Endothelial cell (in vitro differentiated cells): ENCODE measurements around the gene ITIH5. TPM values are rescaled to one million over a fixed set of nuclear protein-coding genes. Genes with fewer than 3 reads are reported as not detected.

Source experiments
- DNase-seq: peaks from one replicate; pipeline ENCODE4 v3.0.0; 2021; ENCODE audit warnings: low spot score
- H3K27ac Mint-ChIP-seq: one replicate; pipeline ENCODE4 v1.8.0; 2021; ENCODE audit warnings: mixed read lengths, inconsistent platforms; ENCODE audit not compliant: unreplicated experiment
- H3K27me3 Mint-ChIP-seq: one replicate; pipeline ENCODE4 v1.8.0; 2021; ENCODE audit warnings: mild to moderate bottlenecking, moderate library complexity, mixed read lengths, inconsistent platforms; ENCODE audit not compliant: unreplicated experiment
- H3K36me3 Mint-ChIP-seq: one replicate; pipeline ENCODE4 v1.8.0; 2021; ENCODE audit warnings: mild to moderate bottlenecking, low read depth, mixed read lengths, inconsistent platforms; ENCODE audit not compliant: unreplicated experiment
- H3K4me1 Mint-ChIP-seq: one replicate; pipeline ENCODE4 v1.8.0; 2021; ENCODE audit warnings: mild to moderate bottlenecking, mixed read lengths, inconsistent platforms; ENCODE audit not compliant: unreplicated experiment
- H3K4me3 Mint-ChIP-seq: one replicate; pipeline ENCODE4 v1.8.0; 2021; ENCODE audit warnings: mild to moderate bottlenecking, mixed read lengths, inconsistent platforms; ENCODE audit not compliant: unreplicated experiment
- H3K9me3 Mint-ChIP-seq: one replicate; pipeline ENCODE4 v1.8.0; 2021; ENCODE audit warnings: mixed read lengths, inconsistent platforms; ENCODE audit not compliant: unreplicated experiment
- total RNA-seq: library from RNA; stranded (reverse); fragmentation: NEBNext Ultra II Directional; extraction: Animal tissue kit (Norgen Biotek cat#: 25700); gene quantifications from one replicate; pipeline ENCODE4 v1.2.1, GENCODE V29; 2021; ENCODE audit not compliant: unreplicated experiment
- TF ChIP-seq, protein P1 (sequence below): fragments of 200-600 bp; sonication (generic); IDR thresholded peaks from one replicate; pipeline ENCODE4 v1.5.0; 2021; ENCODE audit warnings: antibody characterized with exemption; ENCODE audit not compliant: unreplicated experiment

Gene ITIH5
- total RNA-seq, 1 donor from 2014 or later: 0.36 TPM

DNA sequence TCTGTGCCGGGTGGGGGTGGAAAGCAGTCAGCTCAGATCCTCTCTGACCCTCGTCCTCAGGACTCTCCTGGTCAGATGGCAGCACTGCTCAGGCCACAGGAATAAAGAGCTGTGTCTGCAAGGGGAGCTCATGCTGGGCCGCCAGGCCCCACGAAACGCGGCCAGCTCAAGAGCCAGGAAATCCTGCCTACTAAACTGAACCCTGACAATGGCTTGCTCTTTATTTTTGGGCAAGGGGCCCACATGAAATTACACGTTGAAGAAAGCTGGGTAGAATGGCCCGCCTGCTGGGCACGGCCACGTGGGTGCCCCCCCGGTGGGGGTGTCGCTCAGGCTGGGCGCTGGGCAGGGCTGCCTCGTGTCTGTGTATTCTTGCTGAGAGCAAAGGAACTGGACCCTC lies 103.0 kb downstream of the ITIH5 start:
- TF ChIP-seq, protein P1, sequence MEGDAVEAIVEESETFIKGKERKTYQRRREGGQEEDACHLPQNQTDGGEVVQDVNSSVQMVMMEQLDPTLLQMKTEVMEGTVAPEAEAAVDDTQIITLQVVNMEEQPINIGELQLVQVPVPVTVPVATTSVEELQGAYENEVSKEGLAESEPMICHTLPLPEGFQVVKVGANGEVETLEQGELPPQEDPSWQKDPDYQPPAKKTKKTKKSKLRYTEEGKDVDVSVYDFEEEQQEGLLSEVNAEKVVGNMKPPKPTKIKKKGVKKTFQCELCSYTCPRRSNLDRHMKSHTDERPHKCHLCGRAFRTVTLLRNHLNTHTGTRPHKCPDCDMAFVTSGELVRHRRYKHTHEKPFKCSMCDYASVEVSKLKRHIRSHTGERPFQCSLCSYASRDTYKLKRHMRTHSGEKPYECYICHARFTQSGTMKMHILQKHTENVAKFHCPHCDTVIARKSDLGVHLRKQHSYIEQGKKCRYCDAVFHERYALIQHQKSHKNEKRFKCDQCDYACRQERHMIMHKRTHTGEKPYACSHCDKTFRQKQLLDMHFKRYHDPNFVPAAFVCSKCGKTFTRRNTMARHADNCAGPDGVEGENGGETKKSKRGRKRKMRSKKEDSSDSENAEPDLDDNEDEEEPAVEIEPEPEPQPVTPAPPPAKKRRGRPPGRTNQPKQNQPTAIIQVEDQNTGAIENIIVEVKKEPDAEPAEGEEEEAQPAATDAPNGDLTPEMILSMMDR: no peak
- H3K4me3 Mint-ChIP-seq: no peak overlapping the region
- H3K9me3 Mint-ChIP-seq: no peaks in the 10 kb centered on the region
- H3K36me3 Mint-ChIP-seq: no peaks in the 10 kb centered on the region
- no peak overlapping the region for H3K27ac Mint-ChIP-seq
- peaks cover 7% of the 10 kb centered on the region for H3K27me3 Mint-ChIP-seq
- no peak for DNase-seq
- H3K4me1 Mint-ChIP-seq: peaks cover 11% of the 10 kb centered on the region

DNA sequence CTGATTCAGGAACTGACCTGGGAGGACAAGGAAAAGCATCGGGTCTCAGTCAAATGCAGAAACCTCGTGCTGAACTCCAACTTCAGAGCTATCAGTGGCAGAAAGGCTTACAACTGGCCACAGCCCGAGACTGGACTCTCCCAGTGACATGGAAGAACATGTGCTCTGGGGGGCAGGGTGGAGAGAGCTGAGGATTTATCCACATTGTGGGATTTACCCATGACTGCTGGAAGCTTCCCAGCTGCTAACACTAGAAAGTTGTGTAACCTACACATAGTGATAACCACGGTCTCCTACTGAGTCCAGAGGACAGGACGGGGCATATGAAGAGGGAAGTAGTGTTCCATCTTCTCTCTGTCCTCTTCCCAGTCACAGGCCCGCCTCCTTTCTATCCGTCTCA lies 103.4 kb downstream of the ITIH5 start:
- TF ChIP-seq, protein P1: no peak
- Mint-ChIP-seq H3K4me1 (peaks cover 11% of the 10 kb centered on the region), H3K27ac (no peak overlapping the region), H3K27me3 (peaks cover 7% of the 10 kb centered on the region), H3K9me3 (no peaks in the 10 kb centered on the region), H3K36me3 (no peaks in the 10 kb centered on the region), H3K4me3 (no peak overlapping the region)
- DNase-seq: no peak

DNA sequence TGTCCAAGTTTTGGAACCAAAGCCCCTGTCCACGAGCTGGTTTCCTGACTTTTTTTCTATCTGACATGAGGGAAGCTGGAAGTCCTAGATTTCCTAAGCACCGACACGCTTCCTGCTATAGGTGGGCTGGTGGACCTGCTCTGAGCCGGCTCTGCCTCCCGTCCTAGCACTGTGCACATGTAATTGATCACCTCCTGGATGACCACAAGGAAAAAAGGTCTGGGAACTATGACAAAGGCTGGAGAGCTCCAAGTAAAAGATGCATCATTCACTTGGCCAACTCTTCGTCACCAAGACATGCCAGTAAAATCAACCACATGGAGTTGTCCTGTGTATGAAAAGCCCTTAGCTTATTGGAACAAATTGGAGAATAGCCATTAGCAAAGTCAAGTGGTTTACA lies 104.8 kb downstream of the ITIH5 start:
- Mint-ChIP-seq H3K27ac (no peak overlapping the region), H3K4me1 (peaks cover 16% of the 10 kb centered on the region), H3K4me3 (no peak overlapping the region), H3K27me3 (peaks cover 7% of the 10 kb centered on the region), H3K36me3 (no peaks in the 10 kb centered on the region), H3K9me3 (no peaks in the 10 kb centered on the region)
- no peak for DNase-seq
- TF ChIP-seq, protein P1: no peak

DNA sequence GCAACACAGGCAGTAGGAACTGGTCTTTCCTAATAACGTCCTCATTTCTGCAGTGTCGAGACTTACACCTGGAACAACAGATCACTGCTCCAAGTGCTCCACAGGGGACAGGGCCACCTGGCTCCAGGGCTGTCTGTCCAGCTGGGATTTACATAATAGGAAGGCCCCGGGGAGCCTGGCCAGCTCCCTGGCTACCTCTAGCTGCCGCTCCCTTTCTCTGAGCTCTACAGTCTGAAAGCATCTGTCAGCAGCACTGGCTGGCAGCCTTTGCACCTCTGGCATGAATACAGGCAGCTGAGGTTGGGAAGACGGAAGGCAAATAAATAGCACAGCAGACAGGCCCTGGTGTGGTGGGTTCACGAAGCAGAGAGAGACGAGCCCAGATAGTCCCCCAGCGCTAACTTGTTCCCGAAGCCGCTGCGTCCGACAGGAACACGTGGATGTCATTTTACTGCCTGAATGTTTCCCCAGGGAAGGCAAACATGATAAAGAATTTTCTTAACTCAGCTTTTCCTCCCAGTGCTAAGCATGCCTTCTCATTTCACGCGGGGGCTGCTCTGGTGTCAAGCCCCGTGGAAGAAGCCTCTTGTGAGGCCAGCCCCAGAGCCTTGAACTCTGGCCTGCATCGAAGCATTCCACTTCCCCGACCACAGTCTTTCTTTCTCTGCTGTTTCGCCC lies 105.4 kb downstream of the ITIH5 start:
- Mint-ChIP-seq H3K27ac (no peak overlapping the region), H3K4me3 (no peak overlapping the region), H3K4me1 (peaks cover 20% of the 10 kb centered on the region), H3K27me3 (peaks cover 7% of the 10 kb centered on the region), H3K9me3 (no peaks in the 10 kb centered on the region), H3K36me3 (no peaks in the 10 kb centered on the region)
- TF ChIP-seq, protein P1: no peak
- DNase-seq: no peak

DNA sequence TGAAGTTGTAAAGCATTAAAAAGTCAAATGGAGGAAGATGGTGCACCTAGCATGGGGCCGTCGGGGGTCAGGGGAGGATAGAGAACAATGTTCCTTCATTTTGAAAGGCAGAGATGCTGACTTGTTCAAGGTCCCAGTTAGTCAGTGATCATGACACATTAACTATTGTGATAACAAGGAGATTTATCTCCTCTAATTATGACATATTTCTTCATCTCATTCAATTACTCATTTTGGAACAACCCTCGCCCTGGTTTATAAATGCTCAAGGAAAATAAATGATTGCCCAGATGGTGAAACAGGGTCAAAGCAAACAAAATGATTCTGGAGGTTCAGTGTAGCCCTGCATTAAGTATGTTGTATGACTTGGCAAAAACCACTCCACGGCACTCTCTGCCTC lies 106.2 kb downstream of the ITIH5 start:
- no peak overlapping the region for H3K4me3 Mint-ChIP-seq
- H3K27ac Mint-ChIP-seq: no peak overlapping the region
- no peaks in the 10 kb centered on the region for H3K9me3 Mint-ChIP-seq
- H3K4me1 Mint-ChIP-seq: peaks cover 20% of the 10 kb centered on the region
- peaks cover 4% of the 10 kb centered on the region for H3K27me3 Mint-ChIP-seq
- no peaks in the 10 kb centered on the region for H3K36me3 Mint-ChIP-seq
- DNase-seq: no peak
- TF ChIP-seq, protein P1: no peak
